Measurements from ENCODE around the gene OR8K5.

GRCh38 chr11:56140151-56140661 lies 19.9 kb downstream of the OR8K5 start, which contains the start of gene OR8J3:
- no peak for TF ChIP-seq CTCF (IDR thresholded peaks at IDR 0.05)
- no peak for TF ChIP-seq POLR2A (IDR thresholded peaks at IDR 0.05)

All from lower leg skin (tissue), 3 donors.